Measurements from ENCODE around the gene EXT2. TPM values are rescaled to one million over a fixed set of nuclear protein-coding genes. Genes with fewer than 3 reads are reported as not detected.

The EXT2 gene
- total RNA-seq, 1 experiment from 2014 or later, result 39.1 TPM

- Mint-ChIP-seq H3K36me3 (no peaks in the 10 kb centered on the region), H3K9me3 (no peaks in the 10 kb centered on the region), H3K4me1 (no peaks in the 10 kb centered on the region), H3K27ac (no peak overlapping the region), H3K4me3 (no peak overlapping the region), H3K27me3 (ENCODE audit: low read depth) (no peaks in the 10 kb centered on the region)
- ChIA-PET POLR2A (no interaction called here), CTCF (no interaction called here)
- no peak for TF ChIP-seq TEAD1 (CRISPR knock-in tag; IDR thresholded peaks at IDR 0.05)
- no peak for TF ChIP-seq ZSCAN18 (CRISPR knock-in tag; IDR thresholded peaks at IDR 0.05)
- no peak for TF ChIP-seq HMGXB4 (CRISPR knock-in tag; IDR thresholded peaks at IDR 0.05)
- no peak for TF ChIP-seq ERG (CRISPR knock-in tag; IDR thresholded peaks at IDR 0.05)
- no peak for TF ChIP-seq USF2 (CRISPR knock-in tag; IDR thresholded peaks at IDR 0.05)
- TF ChIP-seq GRHL2 (CRISPR knock-in tag; IDR thresholded peaks at IDR 0.05; ENCODE audit: insufficient replicate concordance, severe bottlenecking), result no peak
- no peak for TF ChIP-seq SP1 (CRISPR knock-in tag; conservative IDR thresholded peaks at IDR 0.05)
- no peak for TF ChIP-seq MLX (CRISPR knock-in tag; IDR thresholded peaks at IDR 0.05)
- no peak for TF ChIP-seq ZNF416 (CRISPR knock-in tag; IDR thresholded peaks at IDR 0.05)
- TF ChIP-seq RORB (CRISPR knock-in tag; IDR thresholded peaks at IDR 0.05), result no peak
- TF ChIP-seq ZNF232 (CRISPR knock-in tag; IDR thresholded peaks at IDR 0.05), result no peak
- no peak for TF ChIP-seq SMAD4 (CRISPR knock-in tag; IDR thresholded peaks at IDR 0.05)
- TF ChIP-seq ZNF138 (CRISPR knock-in tag; conservative IDR thresholded peaks at IDR 0.05), result no peak
- TF ChIP-seq ZNF281 (CRISPR knock-in tag; IDR thresholded peaks at IDR 0.05), result no peak
- no peak for TF ChIP-seq EMX1 (CRISPR knock-in tag; IDR thresholded peaks at IDR 0.05)
- ATAC-seq, result no peak
- DNase-seq (ENCODE audit: low spot score), result no peak
Observed at GRCh38 chr11:44280257-44280656, 184.8 kb downstream of the EXT2 start.

GRCh38 chr11:44281151-44281550, 185.7 kb downstream of the EXT2 start:
- Mint-ChIP-seq H3K4me1 (peaks cover 5% of the 10 kb centered on the region; the same call in 1 of the 2 replicates), H3K36me3 (no peaks in the 10 kb centered on the region), H3K27ac (no peak overlapping the region), H3K27me3 (ENCODE audit: low read depth) (no peaks in the 10 kb centered on the region), H3K4me3 (no peak overlapping the region), H3K9me3 (no peaks in the 10 kb centered on the region)
- ChIA-PET POLR2A (no interaction called here), CTCF (no interaction called here)
- no peak for ATAC-seq
- TF ChIP-seq E2F5 (CRISPR knock-in tag; IDR thresholded peaks at IDR 0.05), result no peak
- TF ChIP-seq PRRX2 (CRISPR knock-in tag; IDR thresholded peaks at IDR 0.05), result no peak
- no peak for TF ChIP-seq TCF7 (CRISPR knock-in tag; IDR thresholded peaks at IDR 0.05; ENCODE audit: low read depth)
- DNase-seq (ENCODE audit: low spot score), result no peak

All from WTC11 (cell line).